ENCODE measurements around the gene SP110.

Gene SP110

DNA sequence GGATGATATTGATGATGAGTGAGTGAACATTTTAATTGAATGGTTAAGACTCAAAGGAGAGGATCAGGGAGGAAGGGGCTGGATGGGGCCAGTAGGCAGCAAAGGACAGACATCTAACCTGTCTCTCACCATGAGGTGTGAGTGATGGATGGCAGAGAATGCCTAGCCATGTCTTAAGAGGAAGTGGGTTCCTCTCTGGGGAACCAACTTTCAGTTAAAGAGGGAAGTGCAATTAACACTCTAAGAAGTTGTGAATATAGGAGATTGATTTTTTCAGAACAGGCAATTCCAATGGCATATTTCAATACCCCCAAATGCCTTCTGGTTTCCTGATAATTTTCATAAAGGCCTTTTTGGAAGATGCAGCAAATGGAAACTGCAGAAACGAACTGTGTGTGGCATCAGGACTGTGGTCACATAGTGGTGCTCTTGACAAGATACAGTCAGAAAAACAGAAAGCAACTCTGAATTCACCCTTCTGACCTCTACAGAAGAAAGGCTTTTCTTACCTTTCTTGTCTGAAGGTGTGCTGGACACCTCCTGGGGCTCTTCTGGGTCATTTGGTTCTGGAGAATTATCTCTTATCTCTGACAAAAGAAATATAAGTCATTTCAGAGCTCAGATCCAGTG lies 10.2 kb downstream of the SP110 start:
- DNase-seq, result no peak
- TF ChIP-seq GATA1 (IDR thresholded peaks at IDR 0.05; ENCODE audit: low read depth, low read length), result no peak
- no peak for TF ChIP-seq POLR2A (IDR thresholded peaks at IDR 0.05; ENCODE audit: low read length)

DNA sequence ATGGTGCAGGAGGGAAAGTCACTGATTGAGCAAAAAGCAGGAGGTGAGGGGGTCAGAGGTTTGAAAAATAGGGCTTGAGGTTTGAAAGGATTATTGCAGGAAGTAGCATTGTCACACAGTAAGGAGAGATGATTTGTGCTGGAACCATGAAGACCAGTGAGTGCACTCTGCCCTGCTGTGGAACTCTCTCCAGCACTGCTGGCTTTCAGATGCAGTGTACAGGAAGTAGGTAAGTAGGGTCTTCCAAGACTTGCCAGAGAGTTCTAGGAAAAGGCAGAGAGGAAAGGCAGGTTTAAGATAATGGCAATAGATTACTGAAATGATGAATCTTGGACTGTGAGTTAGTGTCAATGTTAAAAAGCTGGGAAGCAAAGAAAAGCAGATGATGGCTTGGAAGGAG lies 11.2 kb downstream of the SP110 start:
- TF ChIP-seq GATA1 (IDR thresholded peaks at IDR 0.05; ENCODE audit: low read depth, low read length) (no peak), POLR2A (IDR thresholded peaks at IDR 0.05; ENCODE audit: low read length) (no peak)
- no peak for DNase-seq

DNA sequence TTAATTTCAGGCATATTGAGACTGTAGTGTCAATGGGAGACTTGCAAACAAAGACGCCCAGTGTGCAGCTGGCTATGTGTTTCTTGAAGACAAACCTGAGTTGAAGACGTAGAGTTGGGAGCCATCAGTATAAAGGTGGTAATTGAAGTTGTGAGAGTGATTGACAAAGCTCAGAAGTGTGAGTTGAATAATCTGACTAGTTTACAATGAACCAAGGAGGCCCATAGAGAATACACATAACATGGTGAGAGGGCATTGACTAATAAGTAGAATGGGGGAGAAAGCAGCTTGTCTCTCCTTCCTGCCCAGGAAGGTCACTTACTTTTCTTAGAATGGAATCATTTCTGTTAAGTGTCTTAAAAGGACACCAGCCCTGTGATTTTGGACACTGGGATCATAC lies 14.1 kb downstream of the SP110 start:
- no peak for DNase-seq
- TF ChIP-seq GATA1 (IDR thresholded peaks at IDR 0.05; ENCODE audit: low read depth, low read length) (no peak), POLR2A (IDR thresholded peaks at IDR 0.05; ENCODE audit: low read length) (no peak)

DNA sequence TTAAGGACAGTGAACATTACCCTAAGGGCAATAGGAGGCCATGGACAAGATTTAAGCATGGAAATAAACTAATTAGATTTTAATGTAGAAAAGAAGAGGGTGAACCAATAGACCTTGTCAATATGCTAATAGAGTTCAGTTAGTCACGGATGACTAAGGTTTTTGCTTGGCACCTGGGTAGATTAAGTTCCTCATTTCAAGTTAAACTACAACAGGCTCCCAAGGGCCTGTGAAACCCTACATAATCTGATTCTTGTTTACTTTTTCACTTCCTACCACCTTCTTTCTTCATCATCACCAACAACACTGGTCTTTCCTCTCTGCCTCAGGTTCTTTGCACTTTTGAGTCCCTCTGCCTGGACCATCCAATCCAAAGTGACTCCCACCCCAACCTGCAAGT lies 14.8 kb downstream of the SP110 start:
- no peak for DNase-seq
- TF ChIP-seq POLR2A (IDR thresholded peaks at IDR 0.05; ENCODE audit: low read length), result no peak
- TF ChIP-seq GATA1 (IDR thresholded peaks at IDR 0.05; ENCODE audit: low read depth, low read length), result no peak

DNA sequence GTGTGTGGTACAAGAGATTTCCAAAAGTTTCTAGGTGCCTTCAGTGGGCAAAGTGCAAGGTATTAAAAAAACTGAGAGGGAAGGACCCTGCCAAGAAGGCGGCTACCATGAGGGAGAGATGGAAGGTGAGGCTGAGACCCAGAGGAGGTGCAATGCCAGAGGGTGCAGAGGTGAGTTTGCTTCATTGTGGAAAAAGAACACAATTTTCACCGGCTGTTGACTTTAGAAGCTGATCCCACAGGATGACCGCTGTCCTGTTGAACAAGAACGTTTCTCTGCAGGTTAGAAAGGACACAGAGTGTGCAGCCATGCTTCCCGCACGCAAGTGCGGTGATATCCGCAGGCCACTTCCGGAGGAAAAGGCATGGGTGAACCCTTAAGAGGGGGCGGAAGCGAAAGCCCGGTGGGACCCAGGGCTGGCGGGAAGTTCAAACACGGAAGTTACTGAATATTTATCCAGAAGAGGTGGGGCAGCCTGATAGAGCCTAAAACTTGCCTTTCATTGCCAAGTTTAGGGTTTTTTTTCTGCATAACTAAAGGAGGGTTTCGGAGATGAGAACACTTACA lies 16.6 kb downstream of the SP110 start:
- no peak for DNase-seq
- TF ChIP-seq POLR2A (IDR thresholded peaks at IDR 0.05; ENCODE audit: low read length), result no peak
- no peak for TF ChIP-seq GATA1 (IDR thresholded peaks at IDR 0.05; ENCODE audit: low read depth, low read length)

DNA sequence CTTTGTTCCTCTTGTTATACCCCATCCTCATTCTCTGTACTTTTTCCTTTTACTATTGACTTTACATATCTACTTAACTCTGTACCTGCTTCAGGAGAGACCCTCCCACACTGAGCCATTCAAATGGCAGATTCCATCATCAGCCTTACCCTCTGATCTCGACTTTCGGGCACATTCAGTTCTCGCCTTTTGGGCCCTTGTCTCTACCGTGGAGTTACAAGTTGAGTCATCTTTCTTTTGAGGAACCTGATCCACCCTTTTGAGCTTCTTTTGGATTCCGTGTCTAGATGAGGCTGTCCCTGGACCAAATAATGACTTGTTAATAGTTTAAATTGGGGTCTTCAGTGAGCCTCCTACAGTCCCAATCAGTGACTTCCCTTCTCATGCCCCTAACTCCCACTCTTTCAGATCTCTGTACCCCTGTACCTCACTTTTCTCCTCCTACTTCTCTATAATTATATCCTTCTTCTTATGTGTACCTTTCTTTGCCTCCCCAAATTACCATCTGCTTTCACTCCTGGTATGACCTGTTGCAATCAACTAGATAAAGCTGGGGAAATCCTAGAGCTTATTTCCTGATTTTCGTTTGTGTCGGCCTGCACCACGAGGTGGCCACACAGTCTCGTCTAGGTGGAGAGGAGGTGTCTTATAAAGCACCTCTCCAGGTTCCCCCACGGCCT lies 17.2 kb downstream of the SP110 start:
- no peak for DNase-seq

DNA sequence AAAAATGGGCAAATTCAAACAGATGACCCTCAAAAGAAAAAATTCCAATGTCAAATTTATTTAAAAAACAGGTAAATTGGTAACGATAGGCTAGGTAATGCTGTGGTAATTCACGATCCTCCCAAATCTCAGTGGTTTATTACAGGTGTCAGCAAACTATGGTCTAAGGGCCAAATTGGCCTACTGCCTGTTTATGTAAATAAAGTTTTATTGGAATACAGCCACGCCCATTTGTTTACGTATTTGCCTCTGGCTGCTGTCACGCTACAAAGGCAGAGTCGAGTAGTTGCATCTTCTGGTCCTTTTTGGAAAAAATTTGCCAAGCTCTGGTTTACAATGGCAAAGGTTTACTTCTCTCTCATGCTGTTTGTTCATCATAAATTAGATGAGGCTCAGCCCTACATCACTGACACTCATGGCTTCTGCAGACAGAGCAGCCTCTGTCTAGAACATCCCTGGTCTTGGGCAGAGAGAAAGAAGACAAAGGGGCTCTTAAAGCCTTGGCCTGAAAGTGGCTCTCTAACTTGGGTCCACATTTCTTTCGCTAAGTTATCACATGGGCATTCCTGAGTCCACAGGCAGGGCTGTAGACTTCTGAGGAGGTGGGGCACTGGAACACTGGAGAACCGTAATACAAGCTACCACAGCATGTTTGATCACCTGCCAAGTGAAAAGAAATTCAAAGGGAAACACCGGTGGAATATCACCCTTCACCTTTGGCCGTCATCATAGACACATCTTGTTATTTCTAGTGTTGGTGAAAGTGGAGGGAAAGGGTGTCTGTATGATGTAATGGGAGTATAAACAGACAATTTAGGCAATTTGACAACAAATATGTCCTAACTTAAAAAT lies 34.8 kb downstream of the SP110 start:
- TF ChIP-seq GATA1 (IDR thresholded peaks at IDR 0.05; ENCODE audit: low read depth, low read length) (no peak), POLR2A (IDR thresholded peaks at IDR 0.05; ENCODE audit: low read length) (no peak)
- DNase-seq, result no peak

More for the DNA sequence above, 17.2 kb downstream of the SP110 start:
- TF ChIP-seq POLR2A (IDR thresholded peaks at IDR 0.05; ENCODE audit: low read length) (no peak), GATA1 (IDR thresholded peaks at IDR 0.05; ENCODE audit: low read depth, low read length) (no peak)

DNA sequence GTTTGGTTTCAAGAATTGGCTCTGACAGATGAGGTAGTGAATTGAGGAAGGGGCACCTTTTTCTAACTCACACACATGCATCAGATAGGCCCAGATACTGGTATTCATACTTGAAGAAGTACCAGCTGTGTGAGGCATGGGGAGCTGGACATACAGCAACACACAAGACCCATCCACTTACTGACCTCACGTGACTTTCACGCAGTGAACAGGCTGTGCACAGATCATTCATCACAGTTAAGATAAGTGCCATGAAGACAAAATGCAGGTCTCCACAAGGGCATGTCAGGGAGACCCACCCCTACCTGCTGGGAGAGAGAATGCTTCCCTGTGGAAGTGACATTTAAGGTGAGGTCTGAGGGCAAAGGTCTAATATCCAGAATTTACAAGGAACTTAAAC lies 38.6 kb downstream of the SP110 start:
- DNase-seq, result no peak
- TF ChIP-seq POLR2A (IDR thresholded peaks at IDR 0.05; ENCODE audit: low read length) (no peak), GATA1 (IDR thresholded peaks at IDR 0.05; ENCODE audit: low read depth, low read length) (no peak)

DNA sequence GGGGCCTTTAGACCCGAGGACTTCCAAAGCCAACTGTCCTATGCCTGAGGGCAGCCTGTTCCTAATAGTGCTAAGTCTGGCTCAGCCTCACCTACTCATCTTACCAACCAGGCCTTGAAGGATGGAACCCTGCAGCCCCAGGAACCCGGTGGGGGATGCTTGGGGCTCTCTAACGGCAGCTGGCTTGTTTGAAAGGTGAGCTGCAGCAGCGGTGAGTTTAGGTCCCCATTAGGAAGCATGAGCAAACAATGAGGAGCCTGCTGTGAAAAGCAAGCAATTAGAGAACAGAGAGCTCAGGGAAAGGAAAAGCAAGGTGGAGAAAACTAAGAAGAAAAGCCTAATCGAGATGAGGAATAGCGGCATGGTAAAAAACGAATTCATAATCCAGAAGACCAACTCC lies 39.9 kb downstream of the SP110 start:
- no peak for DNase-seq

DNA sequence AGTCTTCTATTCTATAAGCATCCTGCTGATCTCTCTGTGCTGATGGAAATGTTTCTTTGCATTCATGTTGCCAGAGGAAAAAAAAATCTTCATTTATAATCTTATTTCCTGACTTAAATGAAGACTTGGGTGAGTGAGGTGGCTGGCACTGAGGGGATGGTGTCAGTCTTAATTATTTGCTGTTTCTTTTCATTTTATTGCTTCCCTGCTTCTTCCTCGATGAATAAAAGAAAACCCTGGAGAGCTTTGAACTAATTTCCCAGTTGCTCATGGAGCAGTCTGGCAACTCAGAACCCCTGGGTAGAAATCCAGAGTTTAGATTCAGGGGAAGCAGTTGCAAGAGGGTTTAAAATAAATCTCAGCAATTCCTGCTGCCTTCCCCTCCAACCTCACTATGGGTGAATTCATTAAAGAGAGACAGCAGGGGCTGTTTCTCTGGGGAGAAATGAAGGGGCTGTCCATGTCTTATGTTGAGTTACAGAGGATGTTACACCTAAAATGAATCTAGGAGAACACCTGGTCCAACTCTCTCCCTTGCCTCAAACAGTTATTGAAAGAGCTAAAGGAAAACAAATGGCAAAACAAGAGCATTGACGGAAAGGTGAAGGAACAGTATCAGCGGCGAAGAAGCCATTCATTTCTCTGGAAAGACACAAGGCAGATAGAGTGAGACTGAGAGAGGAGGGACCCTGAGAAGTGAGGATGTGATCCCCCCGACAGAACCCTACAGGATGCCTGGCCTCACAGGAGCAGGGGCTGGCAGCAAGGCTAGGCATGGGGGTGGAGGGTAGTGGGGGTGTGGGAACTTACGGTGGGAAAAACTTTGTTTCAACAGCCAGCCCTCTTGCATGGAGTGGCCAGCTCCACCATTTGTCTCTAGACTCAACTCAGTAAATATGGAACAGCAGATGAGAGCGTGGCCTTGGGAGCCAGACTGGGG lies 41.0 kb downstream of the SP110 start:
- no peak for DNase-seq
- TF ChIP-seq POLR2A (IDR thresholded peaks at IDR 0.05; ENCODE audit: low read length), result no peak
- no peak for TF ChIP-seq GATA1 (IDR thresholded peaks at IDR 0.05; ENCODE audit: low read depth, low read length)

More for the DNA sequence above, 39.9 kb downstream of the SP110 start:
- no peak for TF ChIP-seq POLR2A (IDR thresholded peaks at IDR 0.05; ENCODE audit: low read length)
- no peak for TF ChIP-seq GATA1 (IDR thresholded peaks at IDR 0.05; ENCODE audit: low read depth, low read length)

DNA sequence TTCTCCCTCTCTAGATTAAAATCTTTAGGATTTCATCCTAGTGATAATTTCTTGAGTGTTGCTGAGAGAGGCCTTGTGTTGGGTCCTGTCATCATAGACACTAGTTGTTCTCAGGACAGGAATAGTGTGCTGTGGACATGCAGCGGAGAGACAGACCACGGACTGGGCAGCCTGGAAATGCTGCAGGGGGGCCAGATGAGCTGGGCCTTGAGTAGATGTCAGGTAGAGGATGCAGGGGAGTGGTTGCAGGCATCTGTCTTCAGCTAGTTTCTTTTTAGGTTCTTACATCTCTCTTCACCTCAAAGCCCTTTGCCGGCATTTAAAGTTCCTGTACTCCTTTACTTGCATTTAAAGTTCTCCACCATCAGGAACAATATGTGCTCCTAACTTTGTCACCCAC lies 42.8 kb downstream of the SP110 start:
- DNase-seq, result no peak
- TF ChIP-seq GATA1 (IDR thresholded peaks at IDR 0.05; ENCODE audit: low read depth, low read length) (no peak), POLR2A (IDR thresholded peaks at IDR 0.05; ENCODE audit: low read length) (no peak)

DNA sequence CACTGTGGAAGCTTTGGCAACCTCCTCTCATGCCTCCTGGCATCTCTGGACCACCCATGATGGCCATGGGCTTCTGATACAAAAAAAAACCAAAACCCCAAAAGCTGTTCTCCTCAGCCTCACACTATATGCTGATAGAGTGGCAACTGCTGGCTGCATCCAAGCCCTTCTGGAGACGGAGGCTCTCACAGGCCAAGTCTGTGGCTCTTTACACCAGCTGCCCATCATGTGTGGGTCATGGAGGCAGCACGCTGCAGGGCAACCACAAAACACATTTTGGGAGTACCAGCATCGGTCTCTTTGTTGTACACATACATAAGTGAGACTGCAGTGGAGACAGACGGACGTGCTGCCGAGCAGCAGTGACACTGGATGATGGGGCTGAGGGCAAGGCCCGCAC lies 45.3 kb downstream of the SP110 start:
- TF ChIP-seq POLR2A (IDR thresholded peaks at IDR 0.05; ENCODE audit: low read length), result no peak
- TF ChIP-seq GATA1 (IDR thresholded peaks at IDR 0.05; ENCODE audit: low read depth, low read length), result no peak
- no peak for DNase-seq

DNA sequence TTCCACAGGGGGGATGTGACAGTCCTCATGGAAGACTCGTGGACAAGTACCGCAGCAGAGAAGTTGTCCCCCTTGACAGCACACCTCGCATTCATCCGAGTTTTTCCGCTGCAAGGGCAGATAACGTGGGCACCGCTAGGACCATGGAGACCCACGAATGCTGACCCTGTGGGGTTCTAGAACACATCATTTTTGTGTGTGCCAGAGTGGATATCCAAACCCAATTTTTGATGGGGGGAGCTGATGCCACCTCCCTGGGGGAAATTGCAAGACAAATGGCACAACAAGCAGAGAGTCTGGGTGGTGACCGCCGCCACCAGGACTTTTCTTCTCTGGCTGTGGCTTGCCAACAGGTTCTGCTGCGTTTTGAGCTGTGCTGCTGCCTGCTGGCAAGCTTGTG lies 46.9 kb downstream of the SP110 start:
- TF ChIP-seq GATA1 (IDR thresholded peaks at IDR 0.05; ENCODE audit: low read depth, low read length), result no peak
- no peak for TF ChIP-seq POLR2A (IDR thresholded peaks at IDR 0.05; ENCODE audit: low read length)
- no peak for DNase-seq

Measured in erythroblast (primary cell).